ENCODE data around the gene CFAP43.
A peak's percentile ranks its signal among the peaks of the same experiment; 100 is the strongest.

Gene CFAP43

GRCh38 chr10:104139221-104139620 lies 92.9 kb downstream of the CFAP43 start:
- DNase-seq (ENCODE audit: low read depth), result peak; percentile 15

GRCh38 chr10:104138131-104138530 lies 94.0 kb downstream of the CFAP43 start:
- DNase-seq (ENCODE audit: low read depth), result no peak

- DNase-seq (ENCODE audit: low read depth), result no peak
Measured at GRCh38 chr10:104130041-104130440, 102.1 kb downstream of the CFAP43 start.

GRCh38 chr10:104128214-104128613 lies 104.0 kb downstream of the CFAP43 start:
- peak; percentile 35 for DNase-seq (ENCODE audit: low read depth)

GRCh38 chr10:104127411-104127810 lies 104.8 kb downstream of the CFAP43 start:
- DNase-seq (ENCODE audit: low read depth), result no peak

GRCh38 chr10:104123397-104123796 lies 108.8 kb downstream of the CFAP43 start:
- DNase-seq (ENCODE audit: low read depth), result peak; percentile 36

GRCh38 chr10:104122225-104123107 lies 109.7 kb downstream of the CFAP43 start:
- DNase-seq (ENCODE audit: low read depth), result peak; percentile 26

GRCh38 chr10:104121485-104122224 lies 110.5 kb downstream of the CFAP43 start, which contains the start of gene SFR1:
TSS of gene SFR1 (plus strand) at chr10:104122171. CDS start at chr10:104122184, 13 bp downstream.
- peak; percentile 98 for DNase-seq (ENCODE audit: low read depth)

GRCh38 chr10:104120903-104121484 lies 111.2 kb downstream of the CFAP43 start:
- peak; percentile 95 for DNase-seq (ENCODE audit: low read depth)

- no peak for DNase-seq (ENCODE audit: low read depth)
Measured at GRCh38 chr10:104120512-104120902, 111.7 kb downstream of the CFAP43 start.

- no peak for DNase-seq (ENCODE audit: low read depth)
Measured at GRCh38 chr10:104119996-104120395, 112.2 kb downstream of the CFAP43 start.

- peak; percentile 27 for DNase-seq (ENCODE audit: low read depth)
Measured at GRCh38 chr10:104117839-104118323, 114.3 kb downstream of the CFAP43 start.

GRCh38 chr10:104113376-104113956 lies 118.7 kb downstream of the CFAP43 start:
- no peak for DNase-seq (ENCODE audit: low read depth)

- peak; percentile 92 for DNase-seq (ENCODE audit: low read depth)
Measured at GRCh38 chr10:104109908-104110662, 122.1 kb downstream of the CFAP43 start.

- no peak for DNase-seq (ENCODE audit: low read depth)
Measured at GRCh38 chr10:104104926-104105325, 127.2 kb downstream of the CFAP43 start.

- no peak for DNase-seq (ENCODE audit: low read depth)
Measured at GRCh38 chr10:104104418-104104817, 127.7 kb downstream of the CFAP43 start.

- DNase-seq (ENCODE audit: low read depth), result no peak
Measured at GRCh38 chr10:104103956-104104355, 128.2 kb downstream of the CFAP43 start.

- DNase-seq (ENCODE audit: low read depth), result no peak
Measured at GRCh38 chr10:104101902-104102301, 130.3 kb downstream of the CFAP43 start.

- peak; percentile 60 for DNase-seq (ENCODE audit: low read depth)
Measured at GRCh38 chr10:104100795-104101194, 131.4 kb downstream of the CFAP43 start.

GRCh38 chr10:104099941-104100340 lies 132.2 kb downstream of the CFAP43 start:
- peak; percentile 49 for DNase-seq (ENCODE audit: low read depth)

- DNase-seq (ENCODE audit: low read depth), result no peak
Measured at GRCh38 chr10:104099269-104099668, 132.9 kb downstream of the CFAP43 start.

Measured in EH (cell line).